GM21737 (cell line): ENCODE data around the gene DNAJC5G.

Experiments
- ATAC-seq: cut with Tn5 transposase; IDR thresholded peaks from one replicate; pipeline ENCODE4 v1.9.1; 2021; ENCODE audit warnings: mild to moderate bottlenecking, moderate library complexity; ENCODE audit not compliant: unreplicated experiment

The DNAJC5G gene, protein sequence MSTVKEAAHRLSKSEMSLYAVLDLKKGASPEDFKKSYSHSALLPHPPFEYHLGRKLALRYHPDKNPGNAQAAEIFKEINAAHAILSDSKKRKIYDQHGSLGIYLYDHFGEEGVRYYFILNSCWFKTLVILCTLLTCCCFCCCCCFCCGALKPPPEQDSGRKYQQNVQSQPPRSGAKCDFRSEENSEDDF

DNA sequence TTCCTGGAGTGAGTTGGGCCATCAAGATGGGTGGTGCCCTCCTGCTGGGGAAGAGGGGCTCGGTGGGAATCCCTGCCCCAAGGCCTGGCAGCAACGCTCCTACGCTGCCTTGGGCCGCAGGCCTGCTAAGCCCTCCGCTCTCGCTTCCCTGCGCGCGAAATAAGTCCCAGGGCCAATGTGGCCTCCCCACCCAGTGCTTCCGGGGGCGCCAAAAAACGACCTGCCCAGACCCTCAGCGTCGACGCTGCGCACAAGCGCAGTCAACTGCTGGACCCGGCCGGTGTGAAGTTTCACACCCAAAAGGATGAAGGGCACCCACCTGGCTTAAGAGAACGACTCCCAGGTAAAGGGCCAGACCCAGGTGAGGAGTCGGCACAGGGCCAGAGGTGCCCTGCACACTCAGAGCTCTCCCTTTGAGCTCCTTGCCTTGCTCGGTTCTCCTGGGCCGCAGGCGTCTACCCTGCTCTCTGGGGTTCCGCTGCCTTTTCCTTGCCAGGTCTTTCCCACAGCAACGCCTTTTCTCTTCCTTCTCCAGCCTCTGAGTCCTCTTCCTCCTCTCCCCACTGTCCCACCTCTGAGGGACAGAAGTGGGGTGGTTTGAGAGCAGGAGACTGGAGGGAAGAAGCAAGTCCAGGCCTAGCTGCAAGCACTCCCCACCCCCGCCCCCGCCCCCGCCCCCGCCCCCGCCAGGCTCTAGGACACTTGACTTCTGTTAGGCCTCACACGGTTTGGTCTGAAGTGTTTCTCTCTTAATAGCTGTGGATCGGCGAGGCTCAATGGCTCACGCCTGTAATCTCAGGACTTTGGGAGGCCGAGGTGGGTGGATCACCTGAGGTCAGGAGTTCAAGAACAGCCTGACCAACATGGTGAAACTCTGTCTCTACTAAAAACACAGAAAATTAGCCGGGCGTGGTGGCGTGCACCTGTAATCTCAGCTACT lies at the start of gene DNAJC5G:
Gene DNAJC5G (plus strand): TSS at position 223 of the 940 bp plus-strand sequence. CDS start 1,296 bp downstream, outside the sequence.
- ATAC-seq = no peak

DNA sequence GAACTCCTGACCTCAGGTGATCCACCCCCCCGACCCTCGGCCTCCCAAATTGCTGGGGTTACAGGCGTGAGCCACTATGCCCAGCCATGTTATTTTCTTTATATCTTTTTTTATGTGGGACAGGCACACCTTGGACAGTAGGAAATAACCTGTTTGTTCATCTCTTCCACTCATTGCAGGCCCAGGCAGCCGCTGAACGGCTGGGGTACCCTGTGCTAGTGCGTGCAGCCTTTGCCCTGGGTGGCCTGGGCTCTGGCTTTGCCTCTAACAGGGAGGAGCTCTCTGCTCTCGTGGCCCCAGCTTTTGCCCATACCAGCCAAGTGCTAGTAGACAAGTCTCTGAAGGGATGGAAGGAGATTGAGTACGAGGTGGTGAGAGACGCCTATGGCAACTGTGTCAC lies 49.7 kb upstream of the DNAJC5G start:
- ATAC-seq = no peak

DNA sequence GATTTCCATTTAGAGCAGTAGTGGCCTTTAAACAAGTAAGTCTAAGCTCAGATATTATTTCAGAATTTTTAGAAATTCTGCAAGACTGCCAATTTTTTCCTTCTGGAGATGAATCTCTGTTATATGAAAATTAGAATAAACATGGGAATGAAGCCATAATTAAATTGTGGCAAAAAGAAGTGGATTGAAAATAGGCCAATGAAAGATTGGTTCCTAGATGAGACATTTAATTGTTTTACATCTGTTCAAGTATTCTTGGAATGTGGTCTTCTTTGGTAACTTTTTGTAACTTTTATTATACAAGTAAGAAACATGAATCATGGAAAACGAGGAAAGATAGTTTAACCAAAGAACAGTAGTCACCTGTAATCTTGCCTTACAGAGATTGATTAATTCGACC lies 47.7 kb upstream of the DNAJC5G start:
- ATAC-seq = no peak

DNA sequence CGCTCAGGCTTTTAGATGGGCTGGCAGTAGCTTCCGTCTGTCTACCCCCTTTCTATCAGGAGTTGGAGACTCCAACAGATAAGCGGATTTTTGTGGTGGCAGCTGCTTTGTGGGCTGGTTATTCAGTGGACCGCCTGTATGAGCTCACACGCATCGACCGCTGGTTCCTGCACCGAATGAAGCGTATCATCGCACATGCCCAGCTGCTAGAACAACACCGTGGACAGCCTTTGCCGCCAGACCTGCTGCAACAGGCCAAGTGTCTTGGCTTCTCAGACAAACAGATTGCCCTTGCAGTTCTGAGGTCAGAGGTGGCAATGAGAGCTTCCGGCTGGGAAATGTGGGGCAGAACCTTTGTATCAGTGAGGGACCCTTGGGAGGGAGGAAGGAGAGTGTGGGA lies 43.3 kb upstream of the DNAJC5G start:
- no peak for ATAC-seq

DNA sequence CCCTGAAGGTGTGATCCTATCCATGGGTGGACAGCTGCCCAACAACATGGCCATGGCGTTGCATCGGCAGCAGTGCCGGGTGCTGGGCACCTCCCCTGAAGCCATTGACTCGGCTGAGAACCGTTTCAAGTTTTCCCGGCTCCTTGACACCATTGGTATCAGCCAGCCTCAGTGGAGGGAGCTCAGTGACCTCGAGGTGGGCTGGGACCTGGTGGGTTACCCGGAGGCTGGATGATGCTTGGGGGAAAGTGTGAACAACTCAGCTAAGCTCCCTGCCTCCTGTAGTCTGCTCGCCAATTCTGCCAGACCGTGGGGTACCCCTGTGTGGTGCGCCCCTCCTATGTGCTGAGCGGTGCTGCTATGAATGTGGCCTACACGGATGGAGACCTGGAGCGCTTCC lies 41.9 kb upstream of the DNAJC5G start:
- no peak for ATAC-seq

DNA sequence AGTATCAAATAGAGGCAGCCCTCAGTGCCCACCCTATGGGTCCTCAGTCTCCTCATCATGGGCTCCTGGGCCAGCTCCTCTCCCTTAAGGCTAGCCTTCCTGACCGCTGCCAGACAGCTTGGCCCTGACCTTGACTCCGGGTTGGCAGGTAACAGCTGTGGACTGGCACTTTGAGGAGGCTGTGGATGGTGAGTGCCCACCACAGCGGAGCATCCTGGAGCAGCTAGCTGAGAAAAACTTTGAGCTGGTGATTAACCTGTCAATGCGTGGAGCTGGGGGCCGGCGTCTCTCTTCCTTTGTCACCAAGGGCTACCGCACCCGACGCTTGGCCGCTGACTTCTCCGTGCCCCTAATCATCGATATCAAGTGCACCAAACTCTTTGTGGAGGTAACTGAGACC lies 39.1 kb upstream of the DNAJC5G start:
- no peak for ATAC-seq

DNA sequence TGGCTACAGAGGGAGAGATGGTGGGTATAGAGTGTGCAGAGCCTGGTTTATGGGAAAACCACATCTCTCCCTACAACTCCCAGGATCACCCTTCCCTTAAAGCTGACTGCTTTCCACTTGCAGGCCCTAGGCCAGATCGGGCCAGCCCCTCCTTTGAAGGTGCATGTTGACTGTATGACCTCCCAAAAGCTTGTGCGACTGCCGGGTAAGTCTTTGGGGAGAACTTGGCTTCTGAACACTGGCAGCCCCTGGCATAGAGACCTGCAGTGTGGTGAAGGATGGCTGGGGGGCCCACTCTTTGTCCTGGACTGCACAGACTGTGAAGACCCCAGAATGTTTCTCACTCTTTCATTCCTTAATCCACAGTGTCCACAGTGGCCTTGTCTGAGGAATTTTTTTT lies 38.6 kb upstream of the DNAJC5G start:
- ATAC-seq = no peak

DNA sequence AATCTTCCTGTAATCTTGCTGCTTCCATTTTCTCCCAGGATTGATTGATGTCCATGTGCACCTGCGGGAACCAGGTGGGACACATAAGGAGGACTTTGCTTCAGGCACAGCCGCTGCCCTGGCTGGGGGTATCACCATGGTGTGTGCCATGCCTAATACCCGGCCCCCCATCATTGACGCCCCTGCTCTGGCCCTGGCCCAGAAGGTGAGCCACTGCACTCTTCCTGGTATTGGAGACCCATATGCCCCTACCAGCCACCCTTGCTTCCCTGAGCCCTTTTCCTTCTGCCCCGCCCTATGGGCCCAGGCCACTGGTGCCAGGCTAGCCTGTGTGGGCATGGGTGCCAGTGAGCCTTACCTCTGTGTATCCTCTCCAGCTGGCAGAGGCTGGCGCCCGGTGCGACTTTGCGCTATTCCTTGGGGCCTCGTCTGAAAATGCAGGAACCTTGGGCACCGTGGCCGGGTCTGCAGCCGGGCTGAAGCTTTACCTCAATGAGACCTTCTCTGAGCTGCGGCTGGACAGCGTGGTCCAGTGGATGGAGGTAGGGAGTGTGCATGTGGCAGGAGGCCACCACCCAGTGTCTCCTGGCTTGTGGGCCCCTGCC lies 37.8 kb upstream of the DNAJC5G start:
- ATAC-seq = no peak

DNA sequence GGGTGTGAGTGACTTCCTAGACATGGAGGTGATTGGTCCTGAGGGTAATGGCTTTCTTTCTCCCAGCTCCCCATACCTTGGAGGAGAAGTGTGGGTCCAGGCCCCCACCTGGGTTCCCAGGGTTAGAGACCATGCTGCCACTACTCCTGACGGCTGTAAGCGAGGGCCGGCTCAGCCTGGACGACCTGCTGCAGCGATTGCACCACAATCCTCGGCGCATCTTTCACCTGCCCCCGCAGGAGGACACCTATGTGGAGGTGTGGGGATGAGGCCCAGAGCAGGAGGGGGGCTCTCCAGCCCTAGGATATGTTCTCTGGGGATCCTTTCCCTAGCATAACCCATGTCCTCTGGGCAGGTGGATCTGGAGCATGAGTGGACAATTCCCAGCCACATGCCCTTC lies 36.3 kb upstream of the DNAJC5G start:
- no peak for ATAC-seq

DNA sequence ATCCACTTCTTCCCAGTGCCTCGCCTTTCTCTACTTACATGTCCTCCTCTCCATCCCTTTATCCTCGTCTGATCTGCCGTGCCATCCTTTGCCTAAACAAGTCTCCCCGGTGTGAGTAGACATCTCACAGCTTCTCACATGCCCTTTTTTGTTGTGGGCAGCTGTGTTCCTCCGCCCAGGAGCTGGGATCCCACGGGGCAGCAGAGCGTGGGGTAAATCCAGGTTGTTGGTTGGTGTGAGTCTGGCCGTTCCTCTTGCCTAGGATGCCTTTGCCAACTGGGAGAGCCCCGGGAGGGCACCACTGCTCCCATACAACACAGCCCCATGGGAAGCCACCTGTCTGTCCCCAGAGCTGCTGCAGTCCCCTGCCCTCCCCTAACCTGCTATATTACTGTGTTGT lies 34.8 kb upstream of the DNAJC5G start:
- ATAC-seq = no peak

DNA sequence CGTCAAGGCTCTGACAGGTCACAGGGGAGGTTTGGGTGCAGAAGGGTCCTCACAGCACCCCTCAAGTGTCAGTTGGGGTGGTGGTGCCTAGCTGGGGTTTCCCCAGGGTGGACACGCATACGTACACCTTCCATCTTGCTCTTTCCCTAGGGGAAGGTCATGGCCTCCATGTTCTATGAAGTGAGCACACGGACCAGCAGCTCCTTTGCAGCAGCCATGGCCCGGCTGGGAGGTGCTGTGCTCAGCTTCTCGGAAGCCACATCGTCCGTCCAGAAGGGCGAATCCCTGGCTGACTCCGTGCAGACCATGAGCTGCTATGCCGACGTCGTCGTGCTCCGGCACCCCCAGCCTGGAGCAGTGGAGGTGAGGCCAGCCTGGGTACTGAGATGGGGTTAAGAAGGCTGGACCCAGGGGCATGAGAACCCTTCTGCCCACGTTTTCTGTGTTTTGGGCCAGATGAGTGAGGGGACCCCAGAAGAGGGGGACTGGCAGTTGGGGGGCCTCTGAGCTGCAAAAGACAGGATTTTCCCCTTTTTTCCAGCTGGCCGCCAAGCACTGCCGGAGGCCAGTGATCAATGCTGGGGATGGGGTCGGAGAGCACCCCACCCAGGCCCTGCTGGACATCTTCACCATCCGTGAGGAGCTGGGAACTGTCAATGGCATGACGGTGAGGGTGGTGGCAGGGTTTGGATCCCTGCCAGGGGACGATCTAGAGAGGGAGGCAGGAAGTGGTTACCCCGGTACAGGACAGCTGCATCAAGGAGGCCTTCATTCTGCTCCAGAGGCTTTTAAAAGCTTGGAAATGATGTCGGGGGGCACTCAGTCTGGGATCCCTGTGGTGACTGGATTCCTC lies 33.2 kb upstream of the DNAJC5G start:
- no peak for ATAC-seq

DNA sequence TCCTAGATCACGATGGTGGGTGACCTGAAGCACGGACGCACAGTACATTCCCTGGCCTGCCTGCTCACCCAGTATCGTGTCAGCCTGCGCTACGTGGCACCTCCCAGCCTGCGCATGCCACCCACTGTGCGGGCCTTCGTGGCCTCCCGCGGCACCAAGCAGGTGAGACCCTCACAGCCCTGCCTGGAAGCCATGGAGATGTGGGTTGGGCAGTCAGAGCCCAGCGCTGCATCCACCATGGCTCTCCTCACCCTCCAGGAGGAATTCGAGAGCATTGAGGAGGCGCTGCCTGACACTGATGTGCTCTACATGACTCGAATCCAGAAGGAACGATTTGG lies 32.6 kb upstream of the DNAJC5G start:
- ATAC-seq = no peak

DNA sequence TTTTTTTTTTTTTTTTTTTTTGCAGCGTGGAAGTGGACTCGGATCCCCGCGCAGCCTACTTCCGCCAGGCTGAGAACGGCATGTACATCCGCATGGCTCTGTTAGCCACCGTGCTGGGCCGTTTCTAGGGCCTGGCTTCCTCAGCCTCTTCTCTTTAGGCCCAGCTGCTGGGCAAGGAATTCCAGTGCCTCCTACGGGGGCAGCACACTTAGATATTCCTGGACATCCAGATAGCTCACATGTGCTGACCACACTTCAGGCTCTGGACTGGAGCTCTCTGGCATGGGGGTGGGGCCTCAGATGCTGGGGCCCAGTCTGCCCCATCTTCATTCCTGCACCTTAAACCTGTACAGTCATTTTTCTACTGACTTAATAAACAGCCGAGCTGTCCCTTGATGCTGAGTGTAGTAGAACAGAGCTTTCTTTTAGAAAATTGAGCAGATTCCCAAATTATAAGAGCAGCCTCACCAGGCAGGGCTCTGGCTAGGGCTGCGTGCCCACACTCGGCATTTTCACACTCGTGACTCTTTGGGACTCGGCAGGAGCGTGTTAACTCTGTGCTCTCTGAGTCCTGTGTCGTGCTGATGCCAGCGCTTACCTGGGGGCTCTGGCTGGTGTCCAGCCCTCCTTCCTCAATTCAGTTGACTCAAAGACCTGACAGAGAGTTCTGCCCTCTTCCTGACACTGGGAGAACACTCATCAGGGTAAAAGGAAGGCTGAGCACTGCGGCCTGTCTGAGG lies 31.7 kb upstream of the DNAJC5G start:
- ATAC-seq = no peak

DNA sequence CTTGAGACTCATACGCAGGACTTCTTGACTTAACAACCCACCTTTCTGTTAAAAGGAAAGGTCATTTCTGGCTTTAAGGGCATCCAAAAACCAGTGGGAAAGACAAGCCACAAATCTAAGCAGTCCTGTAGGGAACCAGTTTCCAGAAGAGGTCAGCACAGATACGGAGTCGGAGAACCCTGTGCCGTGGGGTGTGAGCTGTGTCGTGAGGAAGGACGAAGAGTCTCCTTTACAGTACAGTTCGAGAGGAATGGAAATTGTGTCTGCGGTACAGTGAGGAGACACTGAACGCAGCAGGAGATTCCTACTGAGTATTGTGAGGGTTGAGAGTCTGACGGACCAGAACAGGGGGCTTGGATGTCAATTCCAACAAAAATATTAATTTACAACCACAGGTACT lies 30.1 kb upstream of the DNAJC5G start:
- ATAC-seq = no peak

DNA sequence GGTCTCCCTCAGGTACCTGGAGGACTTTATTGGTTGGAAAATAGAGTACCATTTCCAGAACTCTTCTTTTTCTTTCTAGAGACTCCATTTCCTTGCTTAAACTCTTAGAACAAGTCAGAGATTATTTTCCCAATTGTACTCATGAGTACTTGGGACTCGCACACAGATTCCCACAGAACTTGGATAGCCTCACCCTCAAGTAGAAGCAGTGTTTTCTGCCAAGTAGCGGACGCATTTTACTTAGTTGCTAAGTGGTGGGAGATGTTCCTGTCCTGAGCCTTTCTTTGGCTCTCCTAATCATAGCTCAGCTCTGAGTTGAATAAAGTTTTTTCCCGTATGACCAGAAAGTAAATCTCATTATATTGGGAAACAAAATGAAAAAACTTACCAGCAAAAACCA lies 29.6 kb upstream of the DNAJC5G start:
- no peak for ATAC-seq

DNA sequence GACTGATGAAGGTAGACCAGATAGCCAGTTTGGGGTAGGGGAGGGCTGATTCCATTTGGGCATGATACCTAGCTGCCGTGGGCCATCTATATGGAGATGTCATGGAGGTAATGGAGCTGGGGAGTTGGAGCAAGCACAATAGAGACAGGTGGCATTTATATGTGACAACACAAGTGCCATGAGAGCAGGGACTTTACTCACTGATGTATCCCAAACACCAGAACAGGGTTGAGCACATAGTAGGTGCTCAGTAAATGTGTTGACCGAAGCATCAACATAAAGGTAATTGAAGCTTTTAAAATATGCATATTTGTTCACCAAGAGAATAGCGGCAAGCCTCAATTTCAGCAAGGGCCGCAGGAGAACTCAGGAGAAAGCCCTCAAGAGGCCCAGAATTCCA lies 27.3 kb upstream of the DNAJC5G start:
- ATAC-seq = no peak

DNA sequence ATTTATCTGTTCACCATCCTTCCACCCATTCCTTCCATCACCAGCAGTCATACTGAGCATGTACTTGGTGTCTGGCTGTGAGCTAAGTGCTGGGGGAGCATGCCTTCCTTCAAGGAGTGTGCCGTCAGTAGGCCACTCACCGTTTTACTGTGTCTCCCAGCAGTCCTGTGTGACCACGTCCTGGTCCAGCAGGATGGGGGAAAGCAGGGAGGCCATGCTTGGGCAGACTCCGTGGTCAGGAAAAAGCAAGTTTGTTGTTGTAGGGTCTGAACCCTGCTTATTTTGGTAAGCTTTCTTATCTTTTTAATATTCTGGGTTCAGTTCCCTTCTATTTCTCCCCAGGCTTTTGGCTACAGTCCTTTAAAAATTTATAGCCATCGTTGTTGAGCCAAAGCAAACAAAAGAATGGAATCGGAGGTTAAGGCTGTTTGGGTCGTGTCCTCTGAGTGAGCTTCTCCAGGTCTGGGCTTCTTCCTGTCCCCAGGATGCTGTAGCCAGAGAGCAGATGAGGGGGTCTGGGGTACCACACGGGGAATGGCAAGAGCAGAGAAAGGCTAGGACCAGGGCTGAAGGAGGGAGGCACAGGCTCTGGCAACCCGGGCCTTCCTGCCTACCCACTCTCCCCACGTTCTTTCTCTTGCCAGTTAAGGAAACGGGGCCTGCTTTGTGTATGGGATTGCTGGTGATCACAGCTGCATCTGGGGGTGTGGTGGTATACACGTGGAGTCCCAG lies 25.9 kb upstream of the DNAJC5G start:
- ATAC-seq = no peak

DNA sequence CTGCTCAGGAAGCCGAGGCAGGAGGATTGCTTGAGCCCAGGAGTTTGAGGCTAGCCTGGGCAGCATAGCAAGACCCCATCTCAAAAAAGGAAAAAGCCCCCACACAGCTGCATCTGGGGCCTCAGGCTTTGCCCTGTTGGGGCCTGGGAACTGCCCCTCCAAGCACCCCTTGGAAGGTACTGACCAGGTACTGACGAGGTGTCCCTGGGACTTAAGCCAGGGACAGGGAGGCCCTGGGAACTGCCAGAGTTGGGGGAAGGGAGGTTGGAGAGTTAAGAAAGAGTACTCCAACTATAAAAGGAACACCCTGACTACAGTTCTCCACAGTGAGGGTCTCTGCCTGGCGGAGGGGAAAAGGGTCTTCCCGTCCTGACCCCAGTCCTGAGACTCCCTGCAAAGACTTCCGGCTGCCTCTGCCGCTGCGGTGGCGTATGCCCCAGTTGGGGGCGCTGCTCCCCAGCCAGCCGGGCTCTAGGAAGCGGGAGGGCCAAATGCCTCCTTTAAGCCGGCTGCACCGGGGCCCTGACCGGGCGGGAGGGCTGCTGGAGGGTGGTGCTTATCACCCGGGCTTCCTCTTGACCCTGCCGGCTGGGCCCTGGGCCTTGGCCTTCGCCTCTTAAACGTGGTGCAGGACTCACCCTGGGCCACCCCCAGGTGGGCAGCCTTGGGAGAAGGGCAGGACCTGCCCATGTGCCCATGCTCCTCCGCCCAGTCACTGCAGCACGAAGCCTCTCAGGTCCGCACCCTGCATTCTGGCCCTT lies 25.2 kb upstream of the DNAJC5G start:
- no peak for ATAC-seq
